H1 (cell line): ENCODE results near the gene LIPA. TPM values are rescaled to one million over a fixed set of nuclear protein-coding genes. Genes with fewer than 3 reads are reported as not detected.

Experiments used
- CTCF ChIA-PET: fragments of 300-600 bp; sonication (Branson Sonifier 250); formaldehyde crosslinking; loops from one replicate; lab custom pipeline; 2021; ENCODE audit not compliant: partially characterized antibody; lab: Charles Lee
- POLR2A ChIA-PET: fragments of 300-600 bp; sonication (Branson Sonifier 250); formaldehyde crosslinking; loops from one replicate; lab custom pipeline; 2021; ENCODE audit warnings: inconsistent platforms; ENCODE audit not compliant: partially characterized antibody; lab: Charles Lee
- DNase-seq, 2 experiments: peaks; one replicate each; pipeline versions ENCODE4 v3.0.0 to v3.0.0-alpha.2; 2010 to 2022; ENCODE audit warnings: low spot score in 2 of 2, low read depth in 1 of 2, mixed read lengths in 1 of 2
- FAIRE-seq: peaks from 2 replicates; lab custom pipeline; 2011; peaks lifted over from hg19 to GRCh38; lab: Jason Lieb, UNC
- H2AFZ ChIP-seq: 2 replicates; pipeline ENCODE4 v1.8.1; 2012; ENCODE audit warnings: low read length, inconsistent platforms
- H2AK5ac ChIP-seq: 2 replicates; pipeline ENCODE4 v1.6.1; 2013; ENCODE audit warnings: low read depth, low read length
- H2BK120ac ChIP-seq: replicated peaks from 2 replicates; pipeline ENCODE3; 2013; ENCODE audit warnings: low read depth, low read length, inconsistent platforms
- H2BK12ac ChIP-seq: 2 replicates; pipeline ENCODE4 v1.6.1; 2013; ENCODE audit warnings: low read depth, low read length
- H2BK15ac ChIP-seq: 2 replicates; pipeline ENCODE4 v1.6.1; 2013; ENCODE audit warnings: low read length
- H2BK20ac ChIP-seq: 2 replicates; pipeline ENCODE4 v1.6.1; 2013; ENCODE audit warnings: low read length
- H2BK5ac ChIP-seq: 2 replicates; pipeline ENCODE4 v1.6.1; 2013; ENCODE audit warnings: low read depth, low read length
- H3K14ac ChIP-seq: 2 replicates; pipeline ENCODE4 v1.6.1; 2013; ENCODE audit warnings: inconsistent platforms; ENCODE audit not compliant: insufficient read length
- H3K18ac ChIP-seq: 2 replicates; pipeline ENCODE4 v1.6.1; 2013; ENCODE audit warnings: low read length; ENCODE audit errors: extremely low read depth
- H3K23ac ChIP-seq: 2 replicates; pipeline ENCODE4 v1.6.1; 2013; ENCODE audit warnings: inconsistent platforms; ENCODE audit not compliant: insufficient read length
- H3K23me2 ChIP-seq: 2 replicates; pipeline ENCODE4 v1.6.1; 2013; ENCODE audit warnings: low read depth, low read length
- H3K27ac ChIP-seq: 2 replicates; pipeline ENCODE4 v1.6.1; 2011; ENCODE audit warnings: low read depth, low read length, inconsistent platforms
- H3K27me3 ChIP-seq, 4 experiments: replicated peaks in 1 of 4; 1 replicate in 1 of 4; 2 replicates in 3 of 4; pipeline versions ENCODE4 v1.6.1 to v1.8.1; 2011 to 2013; ENCODE audit warnings: low read length in 3 of 4, mild to moderate bottlenecking in 3 of 4, inconsistent platforms in 2 of 4, mixed read lengths in 2 of 4, moderate library complexity in 1 of 4; ENCODE audit not compliant: control insufficient read depth in 3 of 4, insufficient read depth in 3 of 4; ENCODE audit errors: extremely low read depth in 1 of 4
- H3K36me3 ChIP-seq, 4 experiments: 2 replicates each; pipeline versions ENCODE4 v1.6.1 to v1.8.1; 2011 to 2013; ENCODE audit warnings: mild to moderate bottlenecking in 4 of 4, low read length in 3 of 4, moderate library complexity in 2 of 4, control low read depth in 1 of 4, inconsistent platforms in 1 of 4; ENCODE audit not compliant: insufficient read depth in 4 of 4, control insufficient read depth in 2 of 4
- H3K4ac ChIP-seq: replicated peaks from 2 replicates; pipeline ENCODE3; 2013; ENCODE audit warnings: low read length, low read depth, mixed read lengths, inconsistent platforms; ENCODE audit not compliant: insufficient read length
- H3K4me1 ChIP-seq, 4 experiments: replicated peaks in 1 of 4; 1 replicate in 1 of 4; 2 replicates in 3 of 4; pipeline versions ENCODE4 v1.6.1 to v1.8.1; 2011 to 2013; ENCODE audit warnings: low read length in 3 of 4, inconsistent platforms in 2 of 4, mixed read lengths in 1 of 4; ENCODE audit not compliant: insufficient read depth in 4 of 4, control insufficient read depth in 3 of 4
- H3K4me2 ChIP-seq, 2 experiments: 2 replicates each; pipeline versions ENCODE4 v1.6.1 to v1.8.1; 2011 to 2013; ENCODE audit warnings: low read depth in 2 of 2, low read length in 2 of 2, control low read depth in 1 of 2, inconsistent platforms in 1 of 2, mild to moderate bottlenecking in 1 of 2; ENCODE audit not compliant: insufficient read depth in 1 of 2
- H3K4me3 ChIP-seq, 4 experiments: fragments of 200-600, 300-600 bp in 1 of 4; sonication (generic), shearing (Covaris generic), sonication (Bioruptor Twin) in 1 of 4; 2 replicates each; pipeline versions ENCODE4 v1.5.1 to v1.8.1; 2011 to 2016; ENCODE audit warnings: low read length in 4 of 4, low read depth in 3 of 4, control low read depth in 2 of 4, inconsistent platforms in 2 of 4, mild to moderate bottlenecking in 2 of 4, mixed read lengths in 1 of 4, moderate library complexity in 1 of 4; ENCODE audit not compliant: insufficient read depth in 2 of 4; ENCODE audit errors: extremely low read depth in 1 of 4
- H3K56ac ChIP-seq: replicated peaks from 2 replicates; pipeline ENCODE3; 2013; ENCODE audit warnings: low read depth, mild to moderate bottlenecking, mixed read lengths, low read length, inconsistent platforms; ENCODE audit not compliant: insufficient read length
- H3K79me1 ChIP-seq: 2 replicates; pipeline ENCODE4 v1.6.1; 2013; ENCODE audit warnings: low read depth, low read length, control low read depth
- H3K79me2 ChIP-seq, 2 experiments: 2 replicates each; pipeline versions ENCODE4 v1.6.1 to v1.8.1; 2012 to 2013; ENCODE audit warnings: low read length in 2 of 2, mild to moderate bottlenecking in 2 of 2, inconsistent platforms in 1 of 2; ENCODE audit not compliant: insufficient read depth in 2 of 2, control insufficient read depth in 1 of 2
- H3K9ac ChIP-seq, 4 experiments: replicated peaks in 1 of 4; 1 replicate in 1 of 4; 2 replicates in 3 of 4; pipeline versions ENCODE4 v1.6.1 to v1.8.1; 2011 to 2013; ENCODE audit warnings: low read depth in 3 of 4, low read length in 3 of 4, control low read depth in 2 of 4, mild to moderate bottlenecking in 2 of 4, moderate library complexity in 2 of 4, inconsistent platforms in 1 of 4; ENCODE audit errors: extremely low read depth in 1 of 4
- H3K9me3 ChIP-seq, 2 experiments: 2 replicates each; pipeline versions ENCODE4 v1.6.1 to v1.8.1; 2012 to 2013; ENCODE audit warnings: mild to moderate bottlenecking in 2 of 2, moderate library complexity in 2 of 2, control low read depth in 1 of 2, inconsistent platforms in 1 of 2, low read depth in 1 of 2, low read length in 1 of 2, mixed read lengths in 1 of 2; ENCODE audit not compliant: insufficient read depth in 2 of 2
- H4K20me1 ChIP-seq, 2 experiments: replicated peaks in 1 of 2; 2 replicates each; pipeline versions ENCODE3 to v1.8.1; 2011 to 2013; ENCODE audit warnings: inconsistent platforms in 2 of 2, low read length in 2 of 2, mild to moderate bottlenecking in 1 of 2; ENCODE audit not compliant: insufficient read depth in 2 of 2, control insufficient read depth in 1 of 2
- H4K5ac ChIP-seq: 2 replicates; pipeline ENCODE4 v1.6.1; 2013; ENCODE audit warnings: low read length, low read depth, mixed read lengths, inconsistent platforms; ENCODE audit not compliant: insufficient read length
- H4K8ac ChIP-seq: 2 replicates; pipeline ENCODE4 v1.8.0; 2013; ENCODE audit warnings: mild to moderate bottlenecking, moderate library complexity, low read length, inconsistent platforms; ENCODE audit not compliant: insufficient read depth; ENCODE audit errors: extremely low read depth
- H4K91ac ChIP-seq: replicated peaks from 2 replicates; pipeline ENCODE3; 2013; ENCODE audit warnings: low read length, mixed read lengths, inconsistent platforms; ENCODE audit not compliant: insufficient read length
- ATF2 ChIP-seq: IDR thresholded peaks from 2 replicates; pipeline ENCODE4 v1.6.1; 2012; ENCODE audit warnings: low read length, inconsistent platforms
- CHD2 ChIP-seq: IDR thresholded peaks from 2 replicates; pipeline ENCODE4 v1.6.1; 2012; ENCODE audit warnings: low read length, improper control_type of control experiment
- EGR1 ChIP-seq: IDR thresholded peaks from 2 replicates; pipeline ENCODE4 v1.6.1; 2011; ENCODE audit warnings: low read depth, low read length, borderline replicate concordance
- GTF2F1 ChIP-seq: IDR thresholded peaks from 2 replicates; pipeline ENCODE4 v1.6.1; 2012; ENCODE audit warnings: low read depth, low read length, improper control_type of control experiment, borderline replicate concordance
- ZNF274 ChIP-seq: IDR thresholded peaks from 2 replicates; pipeline ENCODE4 v1.7.0; 2012; ENCODE audit warnings: low read length, borderline replicate concordance; ENCODE audit errors: extremely low read depth
- WGBS, 2 experiments: shearing (Covaris generic) in 1 of 2; methylation state at CpG; one replicate each; pipeline versions ENCODE4 v1.1.6 to v1.1.7; 2013 to 2015; ENCODE audit warnings: low lambda C conversion rate in 2 of 2, mixed read lengths in 2 of 2, inconsistent platforms in 1 of 2, low coverage in 1 of 2, missing lambda C conversion rate in 1 of 2; ENCODE audit not compliant: insufficient replicate concordance in 2 of 2, insufficient coverage in 1 of 2, insufficient read length in 1 of 2; ENCODE audit errors: extremely low coverage in 1 of 2, missing lambda C conversion rate in 1 of 2; 5-methylcytosine and 5-hydroxymethylcytosine counted together
- polyA plus RNA-seq, 7 experiments: library from polyadenylated mRNA; depleted of rRNA in 3 of 7; stranded (reverse) in 5 of 7; unstranded in 2 of 7; fragments of >200 nt in 5 of 7; fragments of 200-250 nt in 2 of 7; gene quantifications; 1 replicate in 5 of 7; 2 replicates in 1 of 7; 4 replicates in 1 of 7; pipeline versions ENCODE4 v1.2.1 to v1.2.3, GENCODE V29; 2011 to 2013; ENCODE audit warnings: missing spikeins in 2 of 7, mixed read lengths in 2 of 7
- total RNA-seq: library from RNA; stranded (reverse); fragmentation: NEBNext Ultra II Directional; extraction: Animal tissue kit (Norgen Biotek cat#: 25700); gene quantifications from 2 replicates; pipeline ENCODE4 v1.2.1, GENCODE V29; 2021

LIPA gene
- total and polyA plus RNA-seq, 2 of the 8 experiments (the other 6 are each of a cell fraction or from before 2014, with no cell fraction given): 18.1 to 32.4 TPM

- Histone ChIP-seq H3K4me2 (no peak overlapping the region), H4K8ac (no peak overlapping the region), H3K9me3 (no peaks in the 10 kb centered on the region), H2BK20ac (no peak overlapping the region), H2BK12ac (no peak overlapping the region), H4K5ac (no peak overlapping the region), H2BK120ac (no peak overlapping the region), H4K20me1 (no peaks in the 10 kb centered on the region), H3K27me3 (no peaks in the 10 kb centered on the region), H3K14ac (no peak overlapping the region), H3K4ac (no peak overlapping the region), H3K4me1 (no peaks in the 10 kb centered on the region), H3K56ac (no peak overlapping the region), H3K4me3 (no peak overlapping the region), H3K36me3 (no peaks in the 10 kb centered on the region), H2BK15ac (no peak overlapping the region), H4K91ac (no peak overlapping the region), H3K18ac (no peak overlapping the region), H3K23me2 (no peaks in the 10 kb centered on the region), H2AFZ (no peak overlapping the region), H2BK5ac (no peak overlapping the region), H3K79me2 (no peaks in the 10 kb centered on the region), H3K9ac (no peak overlapping the region), H3K79me1 (no peaks in the 10 kb centered on the region), H3K27ac (no peak overlapping the region), H3K23ac (no peak overlapping the region), H2AK5ac (no peak overlapping the region)
- ChIA-PET CTCF (interaction anchor here (0.6 to 4.9 kb wide), 5 partner anchors 11 to 1062 kb away, joined by 3 to 35 read pairs (median 3); no protein-coding TSS in a partner anchor), POLR2A (interaction anchor here (0.6 kb wide), 1 partner anchor 11 kb away, joined by 3 read pairs; no protein-coding TSS in a partner anchor)
- DNase-seq (no peak), FAIRE-seq (no peak)
- WGBS, 2 experiments: 90% methylated on average over 3 of the region's 3 CpGs; no CpG with 5 or more reads in 1 of the 2 experiments
- TF ChIP-seq ATF2 (no peak), GTF2F1 (no peak), EGR1 (no peak), CHD2 (no peak), ZNF274 (no peak)
These were observed 18.0 kb upstream of the LIPA start for GRCh38 chr10:89269433-89270152.
